Breast epithelium (tissue), 4 donors: ENCODE data around the gene NPHP1. TPM values are rescaled to one million over a fixed set of nuclear protein-coding genes. Genes with fewer than 3 reads are reported as not detected.

Source experiments
- DNase-seq, 2 donors: peaks; one replicate each; pipeline ENCODE4 v3.0.0-alpha.2; 2019; ENCODE audit warnings: low spot score in 2 of 2
- H3K27ac ChIP-seq, 2 donors: fragments of 200-600 bp; sonication (generic) in 1 of 2; one replicate each; pipeline ENCODE4 v1.5.1; 2016 to 2019; ENCODE audit warnings: mild to moderate bottlenecking in 1 of 2
- H3K27me3 ChIP-seq, 2 donors: fragments of 200-600 bp; sonication (generic) in 1 of 2; one replicate each; pipeline versions ENCODE4 v1.5.1 to v1.6.0; 2017 to 2019; ENCODE audit warnings: control low read depth in 1 of 2, mild to moderate bottlenecking in 1 of 2
- H3K36me3 ChIP-seq: fragments of 200-600 bp; one replicate; pipeline ENCODE4 v1.5.1; 2019
- H3K4me1 ChIP-seq, 2 donors: fragments of 200-600 bp; sonication (generic); one replicate each; pipeline ENCODE4 v1.5.1; 2016 to 2019; ENCODE audit warnings: control low read depth in 1 of 2
- H3K4me3 ChIP-seq, 3 donors: fragments of 200-600 bp; sonication (generic); 1 replicate in 2 of 3; 2 replicates in 1 of 3; pipeline ENCODE4 v1.5.1; 2016 to 2019; ENCODE audit warnings: mild to moderate bottlenecking in 3 of 3, moderate library complexity in 2 of 3
- H3K9me3 ChIP-seq, 2 donors: fragments of 200-600 bp; sonication (generic) in 1 of 2; one replicate each; pipeline ENCODE4 v1.5.1; 2016 to 2019; ENCODE audit warnings: control low read depth in 1 of 2
- POLR2A ChIP-seq: fragments of 450-650 bp; IDR thresholded peaks from one replicate; pipeline ENCODE4 v1.6.1; 2016; ENCODE audit warnings: antibody characterized with exemption, mild to moderate bottlenecking, moderate library complexity
- POLR2AphosphoS5 ChIP-seq, 3 donors: sonication (generic); formaldehyde crosslinking; IDR thresholded peaks; one replicate each; pipeline ENCODE4 v1.6.1; 2017; ENCODE audit warnings: antibody characterized with exemption in 3 of 3
- intact Hi-C: fragments of 100-400 bp; cut with DNase I; formaldehyde crosslinking; loops from one replicate; pipeline ENCODE4 v1.15.1; 2023; ENCODE audit warnings: low total_unique reads
- total RNA-seq, 3 donors: library from RNA; depleted of rRNA; stranded (reverse); fragments of >200 nt; gene quantifications; one replicate each; pipeline ENCODE4 v1.1.0, GENCODE V29; 2016
- TF ChIP-seq, protein P1 (sequence below), 3 donors: fragments of 450-650 bp; IDR thresholded peaks; one replicate each; pipeline ENCODE4 v1.5.1; 2016 to 2017; ENCODE audit warnings: antibody characterized with exemption in 3 of 3, mild to moderate bottlenecking in 3 of 3, moderate library complexity in 3 of 3

Gene NPHP1
- total RNA-seq, 3 donors from 2014 or later: 5.4 to 15.4 (median 7.2) TPM

DNA sequence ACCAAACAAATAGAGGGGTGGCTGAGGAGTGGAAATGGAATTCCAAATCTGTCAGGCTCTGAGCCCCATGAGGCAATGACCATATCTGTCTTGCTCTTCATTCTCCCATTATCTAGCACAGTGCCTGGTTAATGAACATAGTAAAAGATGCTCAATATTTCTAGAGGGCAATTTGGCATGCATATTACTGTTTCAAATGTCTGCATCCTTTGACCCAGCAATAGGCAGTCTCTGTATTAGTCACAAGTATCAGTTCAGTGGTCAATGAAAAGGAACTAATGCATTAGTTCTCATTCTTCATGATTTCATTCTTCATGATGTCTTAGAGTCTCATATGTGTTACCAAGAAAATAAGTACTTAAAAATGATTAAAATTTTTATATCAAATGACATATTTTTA, 60.8 kb downstream of the NPHP1 start:
- Histone ChIP-seq H3K27ac (no peak overlapping the region), H3K9me3 (no peaks in the 10 kb centered on the region), H3K4me3 (no peak overlapping the region), H3K4me1 (no peaks in the 10 kb centered on the region), H3K36me3 (peaks cover 9% of the 10 kb centered on the region), H3K27me3 (no peaks in the 10 kb centered on the region)
- no peak for DNase-seq
- intact Hi-C loops: no loop called here
- TF ChIP-seq POLR2A: no peak
- TF ChIP-seq, protein P1, sequence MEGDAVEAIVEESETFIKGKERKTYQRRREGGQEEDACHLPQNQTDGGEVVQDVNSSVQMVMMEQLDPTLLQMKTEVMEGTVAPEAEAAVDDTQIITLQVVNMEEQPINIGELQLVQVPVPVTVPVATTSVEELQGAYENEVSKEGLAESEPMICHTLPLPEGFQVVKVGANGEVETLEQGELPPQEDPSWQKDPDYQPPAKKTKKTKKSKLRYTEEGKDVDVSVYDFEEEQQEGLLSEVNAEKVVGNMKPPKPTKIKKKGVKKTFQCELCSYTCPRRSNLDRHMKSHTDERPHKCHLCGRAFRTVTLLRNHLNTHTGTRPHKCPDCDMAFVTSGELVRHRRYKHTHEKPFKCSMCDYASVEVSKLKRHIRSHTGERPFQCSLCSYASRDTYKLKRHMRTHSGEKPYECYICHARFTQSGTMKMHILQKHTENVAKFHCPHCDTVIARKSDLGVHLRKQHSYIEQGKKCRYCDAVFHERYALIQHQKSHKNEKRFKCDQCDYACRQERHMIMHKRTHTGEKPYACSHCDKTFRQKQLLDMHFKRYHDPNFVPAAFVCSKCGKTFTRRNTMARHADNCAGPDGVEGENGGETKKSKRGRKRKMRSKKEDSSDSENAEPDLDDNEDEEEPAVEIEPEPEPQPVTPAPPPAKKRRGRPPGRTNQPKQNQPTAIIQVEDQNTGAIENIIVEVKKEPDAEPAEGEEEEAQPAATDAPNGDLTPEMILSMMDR (IDR thresholded peaks at IDR 0.05): no peak
- TF ChIP-seq POLR2AphosphoS5 (IDR thresholded peaks at IDR 0.05): no peak

DNA sequence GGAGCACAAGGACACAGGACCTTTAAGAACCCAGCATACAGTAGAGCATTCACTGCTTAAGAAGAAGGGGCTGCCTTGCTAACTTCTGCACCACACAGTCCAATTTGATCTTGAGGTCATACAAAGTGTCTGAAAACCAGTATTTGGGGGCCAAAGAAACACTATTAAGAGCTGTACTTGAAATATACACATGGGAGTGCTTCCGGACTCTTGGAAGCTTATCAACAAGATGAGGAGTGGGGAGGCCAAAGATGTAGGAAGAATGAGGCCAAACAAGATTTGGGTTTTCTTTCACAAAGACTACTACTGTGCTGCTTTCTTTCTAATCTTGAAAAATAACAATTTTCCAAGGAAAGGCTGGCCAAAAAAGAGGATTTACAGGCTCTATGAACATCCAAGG, 64.4 kb downstream of the NPHP1 start:
- Histone ChIP-seq H3K4me3 (no peak overlapping the region), H3K27me3 (no peaks in the 10 kb centered on the region), H3K36me3 (peaks cover 9% of the 10 kb centered on the region), H3K9me3 (no peaks in the 10 kb centered on the region), H3K4me1 (no peaks in the 10 kb centered on the region), H3K27ac (no peak overlapping the region)
- intact Hi-C loops: no loop called here
- no peak for DNase-seq
- TF ChIP-seq POLR2A (no peak), POLR2AphosphoS5 (IDR thresholded peaks at IDR 0.05) (no peak)
- TF ChIP-seq, protein P1 (IDR thresholded peaks at IDR 0.05): no peak

DNA sequence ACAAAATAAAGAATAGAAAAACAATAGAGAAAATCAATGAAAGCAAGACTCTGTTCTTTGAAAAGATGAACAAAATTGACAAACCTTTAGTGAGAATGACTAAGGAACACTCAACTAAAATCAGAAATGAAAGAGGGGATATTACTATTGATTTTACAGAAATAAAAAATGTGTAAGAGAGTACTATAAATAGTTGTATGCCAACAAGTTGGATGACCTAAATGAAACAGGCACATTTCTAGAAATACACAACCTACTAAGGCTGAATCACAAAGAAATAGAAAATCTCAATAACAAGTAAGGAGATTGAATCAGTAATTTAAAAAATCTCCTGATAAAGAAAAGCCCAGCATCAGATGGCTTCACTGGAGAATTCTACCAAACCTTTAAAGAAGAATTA, 70.8 kb downstream of the NPHP1 start:
- TF ChIP-seq POLR2AphosphoS5 (IDR thresholded peaks at IDR 0.05): no peak
- TF ChIP-seq, protein P1 (IDR thresholded peaks at IDR 0.05): no peak
- TF ChIP-seq POLR2A: no peak
- DNase-seq: no peak
- H3K27ac ChIP-seq: no peak overlapping the region
- H3K27me3 ChIP-seq: no peaks in the 10 kb centered on the region
- no peaks in the 10 kb centered on the region for H3K36me3 ChIP-seq
- intact Hi-C loops: no loop called here
- no peak overlapping the region for H3K4me3 ChIP-seq
- no peaks in the 10 kb centered on the region for H3K4me1 ChIP-seq
- peaks cover 0 to 11% of the 10 kb centered on the region in 2 donors for H3K9me3 ChIP-seq

DNA sequence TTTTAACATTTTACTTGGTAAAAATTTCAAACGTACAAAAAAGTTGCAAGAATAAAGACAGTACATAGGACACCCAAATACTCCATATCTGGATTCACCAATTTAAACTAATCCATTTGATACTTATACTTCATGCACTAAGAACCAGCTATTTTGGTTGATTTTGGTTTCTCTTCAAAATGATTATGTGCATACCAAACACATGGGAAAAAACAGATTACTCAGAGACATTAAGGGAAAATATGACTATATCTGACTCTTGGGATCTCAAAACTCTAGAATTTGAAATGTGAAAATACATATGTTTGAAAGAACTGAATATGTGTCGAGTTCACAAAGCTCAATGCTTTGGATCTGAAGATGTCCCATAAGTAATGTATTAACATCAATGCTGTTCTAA, 73.6 kb downstream of the NPHP1 start:
- no peak overlapping the region for H3K4me3 ChIP-seq
- no peak overlapping the region for H3K27ac ChIP-seq
- TF ChIP-seq, protein P1 (IDR thresholded peaks at IDR 0.05): no peak
- TF ChIP-seq POLR2AphosphoS5 (IDR thresholded peaks at IDR 0.05) (no peak), POLR2A (no peak)
- no peaks in the 10 kb centered on the region for H3K27me3 ChIP-seq
- no peak for DNase-seq
- H3K4me1 ChIP-seq: no peaks in the 10 kb centered on the region
- no peaks in the 10 kb centered on the region for H3K36me3 ChIP-seq
- H3K9me3 ChIP-seq: peaks cover 0 to 11% of the 10 kb centered on the region in 2 donors
- intact Hi-C loops: no loop called here

DNA sequence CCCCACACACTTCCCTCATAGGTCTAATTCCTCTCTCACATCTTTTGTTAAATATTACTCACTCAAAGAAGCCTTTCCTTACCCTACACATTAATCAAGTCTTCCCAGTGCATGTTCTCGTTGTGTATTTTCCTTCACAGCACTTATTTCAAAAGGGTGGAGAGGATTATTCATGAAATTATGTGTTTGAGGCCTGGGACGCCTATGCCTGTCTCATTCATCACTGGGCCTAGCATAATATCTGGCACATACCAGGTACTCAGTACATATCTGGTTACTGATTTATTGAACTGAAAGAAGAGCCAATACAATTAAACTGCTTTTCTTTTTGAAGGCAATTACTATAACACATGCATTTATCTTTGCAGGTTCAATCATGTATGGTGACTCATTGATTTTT, 74.1 kb downstream of the NPHP1 start:
- Histone ChIP-seq H3K4me3 (no peak overlapping the region), H3K4me1 (no peaks in the 10 kb centered on the region), H3K9me3 (peaks cover 0 to 11% of the 10 kb centered on the region in 2 donors), H3K27me3 (no peaks in the 10 kb centered on the region), H3K27ac (no peak overlapping the region), H3K36me3 (no peaks in the 10 kb centered on the region)
- intact Hi-C loops: no loop called here
- no peak for TF ChIP-seq POLR2AphosphoS5 (IDR thresholded peaks at IDR 0.05)
- TF ChIP-seq, protein P1 (IDR thresholded peaks at IDR 0.05): no peak
- no peak for TF ChIP-seq POLR2A
- no peak for DNase-seq
